ENCODE data around the gene UBE2H. TPM values are rescaled to one million over a fixed set of nuclear protein-coding genes. Genes with fewer than 3 reads are reported as not detected.
"Not testable (repeated sequence)": the region's sequence is repeated elsewhere in the genome, so short reads cannot be mapped to it uniquely, and the experiment has no call there.

Gene UBE2H
- total RNA-seq, 2 donors from 2014 or later: 24.9 to 45.2 TPM

DNA sequence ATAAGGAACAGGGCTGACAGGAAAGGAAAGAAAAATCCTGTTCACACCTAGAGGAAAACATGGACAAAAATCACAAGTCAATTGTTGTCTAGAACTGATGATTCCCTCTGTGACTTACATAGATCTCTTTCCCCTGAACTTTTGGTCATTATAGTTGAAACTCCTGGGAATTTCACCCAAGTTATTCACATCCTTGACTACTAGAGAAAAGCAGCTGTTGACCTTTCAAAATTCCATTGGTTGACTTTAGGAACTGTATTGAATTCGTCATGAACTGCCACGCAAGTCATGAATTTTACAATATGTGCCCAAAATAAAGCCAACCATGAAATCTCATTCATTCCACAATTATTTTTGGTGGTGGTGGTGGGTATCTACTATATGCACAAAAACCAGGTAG lies 104.3 kb downstream of the UBE2H start:
- H3K4me1 Mint-ChIP-seq (ENCODE audit: low read depth in 2 of 2): peaks cover 31 to 35% of the 10 kb centered on the region in 2 donors
- no peaks in the 10 kb centered on the region for H3K9me3 Mint-ChIP-seq
- no peak for ATAC-seq

DNA sequence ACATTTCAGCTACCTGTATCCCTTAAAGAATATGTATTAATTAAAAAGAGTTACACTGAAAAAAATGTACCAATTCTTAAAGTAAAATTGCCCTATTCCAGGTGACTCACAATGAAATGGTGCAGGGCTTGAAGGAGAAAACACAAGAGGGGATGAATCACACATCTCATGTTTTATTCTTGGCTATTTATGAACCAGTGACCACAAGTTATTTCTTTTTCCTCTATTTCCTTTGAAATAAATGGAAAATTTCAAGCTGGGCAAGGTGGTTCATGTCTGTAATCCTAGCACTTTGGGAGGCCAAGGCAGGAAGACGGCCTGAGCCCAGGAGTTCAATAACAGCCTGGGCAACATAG lies 106.8 kb downstream of the UBE2H start:
- H3K4me1 Mint-ChIP-seq (ENCODE audit: low read depth in 2 of 2): peaks cover 37 to 38% of the 10 kb centered on the region in 2 donors
- no peak for ATAC-seq
- H3K36me3 Mint-ChIP-seq: no peaks in the 10 kb centered on the region
- H3K4me3 Mint-ChIP-seq: no peak overlapping the region
- DNase-seq (ENCODE audit: low spot score): no peak
- no peak overlapping the region for H3K27ac Mint-ChIP-seq
- no peaks in the 10 kb centered on the region for H3K9me3 Mint-ChIP-seq
- no peaks in the 10 kb centered on the region for H3K27me3 Mint-ChIP-seq

More for the DNA sequence above, 104.3 kb downstream of the UBE2H start:
- no peaks in the 10 kb centered on the region for H3K36me3 Mint-ChIP-seq
- H3K27me3 Mint-ChIP-seq: no peaks in the 10 kb centered on the region
- DNase-seq (ENCODE audit: low spot score): no peak
- H3K27ac Mint-ChIP-seq: no peak overlapping the region
- no peak overlapping the region for H3K4me3 Mint-ChIP-seq

GRCh38 chr7:129845178-129845971 lies 107.4 kb downstream of the UBE2H start:
- H3K27ac Mint-ChIP-seq: no peak overlapping the region

GRCh38 chr7:129843978-129844840 lies 108.6 kb downstream of the UBE2H start:
- Mint-ChIP-seq H3K9me3 (no peaks in the 10 kb centered on the region), H3K27ac (peak overlapping the region; percentile 65 to 76), H3K36me3 (no peaks in the 10 kb centered on the region), H3K4me1 (ENCODE audit: low read depth in 2 of 2) (peaks cover 39 to 44% of the 10 kb centered on the region in 2 donors), H3K27me3 (no peaks in the 10 kb centered on the region), H3K4me3 (peak overlapping the region; percentile 53)
- no peak for DNase-seq (ENCODE audit: low spot score)
- ATAC-seq: peak in 1 of 2 donors; percentile 54

More at GRCh38 chr7:129845178-129845971, 107.4 kb downstream of the UBE2H start:
- Mint-ChIP-seq H3K4me3 (no peak overlapping the region), H3K9me3 (no peaks in the 10 kb centered on the region), H3K4me1 (ENCODE audit: low read depth in 2 of 2) (peaks cover 39 to 42% of the 10 kb centered on the region in 2 donors), H3K36me3 (no peaks in the 10 kb centered on the region), H3K27me3 (no peaks in the 10 kb centered on the region)
- ATAC-seq (no peak), DNase-seq (ENCODE audit: low spot score) (no peak)

DNA sequence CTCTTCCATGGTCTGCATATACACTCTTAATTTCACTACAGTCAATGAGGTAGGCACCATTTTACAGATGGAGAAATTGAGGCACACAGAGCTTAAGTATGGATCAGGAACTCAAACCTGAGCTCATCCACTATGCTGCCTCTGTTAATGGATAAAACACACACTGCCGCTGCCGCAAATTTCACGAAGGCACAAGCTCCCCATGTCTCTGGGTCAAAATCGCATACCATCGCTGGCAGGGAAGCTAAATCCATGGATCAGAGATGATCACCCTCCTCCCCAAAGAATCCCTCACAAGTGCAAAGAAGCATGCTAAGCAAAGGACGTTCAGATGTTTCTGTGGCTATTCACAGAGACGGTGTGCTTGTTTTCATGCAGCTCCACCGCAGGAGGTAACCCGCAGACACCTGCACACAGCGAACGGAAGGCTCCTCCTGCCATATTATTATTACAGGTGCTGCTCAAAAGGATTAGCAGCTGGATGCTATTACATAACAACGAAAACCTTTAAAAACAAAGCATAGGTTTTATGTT lies 109.3 kb downstream of the UBE2H start:
- H3K9me3 Mint-ChIP-seq: no peaks in the 10 kb centered on the region
- no peaks in the 10 kb centered on the region for H3K36me3 Mint-ChIP-seq
- peak overlapping the region; percentile 65 to 76 for H3K27ac Mint-ChIP-seq
- no peak overlapping the region for H3K4me3 Mint-ChIP-seq
- ATAC-seq (no peak), DNase-seq (ENCODE audit: low spot score) (no peak)
- peaks cover 39 to 42% of the 10 kb centered on the region in 2 donors for H3K4me1 Mint-ChIP-seq (ENCODE audit: low read depth in 2 of 2)
- H3K27me3 Mint-ChIP-seq: no peaks in the 10 kb centered on the region

- Mint-ChIP-seq H3K4me3 (no peak overlapping the region), H3K27ac (peak overlapping the region in 1 of 2 donors; percentile 39), H3K36me3 (no peaks in the 10 kb centered on the region), H3K27me3 (no peaks in the 10 kb centered on the region), H3K4me1 (ENCODE audit: low read depth in 2 of 2) (peaks cover 30 to 35% of the 10 kb centered on the region in 2 donors), H3K9me3 (no peaks in the 10 kb centered on the region)
- no peak for DNase-seq (ENCODE audit: low spot score)
- ATAC-seq: peak; percentile 84 to 88
Observed at GRCh38 chr7:129841465-129841864, 111.3 kb downstream of the UBE2H start.

DNA sequence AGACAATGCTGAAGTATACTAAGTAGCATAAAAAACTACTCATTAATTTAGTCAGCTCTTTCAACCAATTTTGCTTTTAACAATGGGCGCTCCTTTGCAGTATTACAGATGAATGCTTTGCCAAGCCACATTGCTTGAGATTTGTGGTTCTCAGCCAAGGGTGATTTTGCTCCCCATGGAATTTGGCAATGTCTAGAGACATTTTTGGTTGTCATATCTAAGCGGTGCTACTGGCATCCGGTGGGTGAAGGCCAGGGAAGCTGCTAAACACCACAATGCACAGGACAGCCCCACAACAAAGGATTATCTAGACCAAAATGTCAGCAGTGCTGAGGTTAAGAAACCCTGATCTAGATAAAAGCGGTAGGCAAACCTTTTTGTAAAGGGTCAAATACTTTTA lies 112.0 kb downstream of the UBE2H start:
- peak; percentile 55 to 58 for ATAC-seq
- Mint-ChIP-seq H3K4me3 (no peak overlapping the region), H3K27ac (no peak overlapping the region)

GRCh38 chr7:129836983-129837382 lies 115.8 kb downstream of the UBE2H start:
- no peak for DNase-seq (ENCODE audit: low spot score)
- Mint-ChIP-seq H3K4me3 (no peak overlapping the region), H3K27ac (peak overlapping the region in 1 of 2 donors; percentile 31), H3K27me3 (no peaks in the 10 kb centered on the region), H3K36me3 (no peaks in the 10 kb centered on the region), H3K4me1 (ENCODE audit: low read depth in 2 of 2) (peaks cover 16% of the 10 kb centered on the region in 2 donors), H3K9me3 (no peaks in the 10 kb centered on the region)
- ATAC-seq: no peak

More for the DNA sequence above, 112.0 kb downstream of the UBE2H start:
- Mint-ChIP-seq H3K36me3 (no peaks in the 10 kb centered on the region), H3K27me3 (no peaks in the 10 kb centered on the region), H3K9me3 (no peaks in the 10 kb centered on the region), H3K4me1 (ENCODE audit: low read depth in 2 of 2) (peaks cover 29 to 33% of the 10 kb centered on the region in 2 donors)
- no peak for DNase-seq (ENCODE audit: low spot score)

- no peak overlapping the region for H3K4me3 Mint-ChIP-seq
- DNase-seq (ENCODE audit: low spot score) (no peak), ATAC-seq (no peak)
- no peaks in the 10 kb centered on the region for H3K36me3 Mint-ChIP-seq
- H3K4me1 Mint-ChIP-seq (ENCODE audit: low read depth in 2 of 2): peaks cover 4 to 6% of the 10 kb centered on the region in 2 donors
- H3K9me3 Mint-ChIP-seq: no peaks in the 10 kb centered on the region
- no peaks in the 10 kb centered on the region for H3K27me3 Mint-ChIP-seq
- H3K27ac Mint-ChIP-seq: no peak overlapping the region
Observed at GRCh38 chr7:129835569-129835968, 117.2 kb downstream of the UBE2H start.

DNA sequence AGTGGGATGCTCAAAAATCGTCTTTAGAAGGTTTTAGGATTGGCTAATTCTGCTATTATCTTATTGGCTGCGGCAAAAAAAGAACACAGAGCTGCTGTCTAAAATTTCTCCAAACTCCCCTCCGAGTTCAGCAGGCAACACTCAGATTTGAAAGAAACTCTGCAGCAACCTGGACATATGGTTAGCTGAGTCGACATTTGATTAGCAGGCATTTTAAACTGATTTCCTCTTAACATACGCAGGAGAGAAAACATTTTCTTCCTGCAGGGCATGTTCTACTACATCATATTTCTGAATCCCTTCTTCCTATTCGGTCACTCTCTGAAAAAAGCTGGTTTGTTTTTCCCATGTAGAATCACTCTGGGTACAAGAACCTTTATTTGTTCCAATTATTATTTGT lies 119.4 kb downstream of the UBE2H start:
- DNase-seq (ENCODE audit: low spot score); H3K36me3 Mint-ChIP-seq; H3K27me3 Mint-ChIP-seq; H3K27ac Mint-ChIP-seq; ATAC-seq; H3K4me3 Mint-ChIP-seq; H3K9me3 Mint-ChIP-seq: not testable (repeated sequence)
- peaks cover 12 to 14% of the 10 kb centered on the region in 2 donors for H3K4me1 Mint-ChIP-seq (ENCODE audit: low read depth in 2 of 2)

DNA sequence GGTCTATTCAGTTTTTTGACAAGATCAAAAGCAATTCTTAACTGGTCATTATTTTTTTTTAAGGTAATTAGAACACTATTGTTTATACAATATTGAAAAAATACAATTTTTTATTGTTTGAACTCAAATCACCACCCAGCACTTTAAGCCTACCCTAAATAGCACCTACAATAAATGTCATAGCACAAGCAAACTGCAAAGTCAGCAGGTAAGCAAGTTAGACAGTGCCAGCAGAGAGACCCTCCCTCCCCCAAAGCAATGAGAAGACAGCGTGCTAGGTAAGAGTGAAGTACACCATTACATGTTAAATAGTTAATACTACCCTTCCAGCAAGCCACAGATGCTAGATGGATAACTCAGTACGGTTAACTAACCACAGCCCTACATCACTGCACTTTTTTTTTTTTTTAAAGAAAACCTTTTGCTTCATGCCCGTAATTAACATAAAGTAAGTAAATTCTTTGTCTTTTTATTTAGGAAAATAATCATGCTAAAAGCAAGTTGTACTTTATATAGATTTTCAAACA lies 120.0 kb downstream of the UBE2H start:
- Mint-ChIP-seq H3K9me3 (no peaks in the 10 kb centered on the region), H3K27ac (no peak overlapping the region), H3K36me3 (no peaks in the 10 kb centered on the region), H3K27me3 (no peaks in the 10 kb centered on the region), H3K4me3 (no peak overlapping the region), H3K4me1 (ENCODE audit: low read depth in 2 of 2) (peaks cover 12 to 14% of the 10 kb centered on the region in 2 donors)
- DNase-seq (ENCODE audit: low spot score) (no peak), ATAC-seq (no peak)

DNA sequence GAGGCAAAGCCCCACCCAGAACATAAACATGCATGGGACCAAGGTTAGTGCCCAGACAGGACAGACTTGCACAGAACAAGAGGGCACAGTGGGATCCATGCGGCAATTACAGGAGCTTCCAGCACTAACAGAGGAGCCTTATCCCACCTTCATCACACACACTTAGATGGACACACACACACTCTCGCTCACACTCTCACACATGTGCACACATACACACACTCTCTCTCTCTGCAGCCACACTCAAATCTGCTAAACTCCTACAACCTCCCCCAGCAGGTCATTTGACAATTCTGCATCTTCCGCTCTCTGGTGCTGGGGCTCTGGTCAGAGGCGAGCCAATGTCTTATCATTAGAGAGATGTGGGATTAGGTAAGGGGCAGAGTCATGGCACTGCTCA lies 120.5 kb downstream of the UBE2H start:
- Mint-ChIP-seq H3K4me3 (no peak overlapping the region), H3K9me3 (no peaks in the 10 kb centered on the region), H3K36me3 (no peaks in the 10 kb centered on the region), H3K27ac (no peak overlapping the region), H3K4me1 (ENCODE audit: low read depth in 2 of 2) (peaks cover 12 to 14% of the 10 kb centered on the region in 2 donors), H3K27me3 (no peaks in the 10 kb centered on the region)
- DNase-seq (ENCODE audit: low spot score): no peak
- ATAC-seq: no peak

DNA sequence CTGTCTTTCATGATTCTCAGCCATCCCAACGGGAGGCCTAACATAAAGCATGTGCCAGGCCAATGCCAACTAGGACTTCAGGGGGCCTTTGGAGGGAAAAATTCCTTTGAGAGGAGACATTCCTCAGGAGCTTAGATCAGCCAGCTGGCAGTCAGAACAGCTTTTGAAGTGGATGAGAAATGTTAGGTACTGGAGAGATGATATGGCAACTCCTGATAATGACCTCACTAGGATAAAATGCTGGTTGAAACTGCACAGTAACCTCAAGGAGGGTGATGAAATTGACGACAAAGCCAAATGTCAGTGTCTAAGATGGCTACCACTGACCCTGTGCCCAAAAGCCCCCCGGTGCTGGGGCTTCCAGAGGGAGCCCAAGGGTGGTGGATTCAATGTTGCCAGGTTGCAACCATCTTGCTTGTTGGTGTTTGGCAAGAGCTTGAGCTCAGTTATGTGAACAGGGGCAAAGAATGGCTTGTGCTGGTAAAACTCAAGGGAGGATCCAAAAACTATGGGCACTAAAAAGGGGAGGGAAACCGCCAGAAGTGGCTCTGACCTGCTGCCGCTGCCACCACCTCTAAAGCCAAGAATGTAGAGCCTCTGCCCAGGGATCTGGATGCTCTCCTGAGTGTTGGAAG lies 121.2 kb downstream of the UBE2H start:
- H3K36me3 Mint-ChIP-seq: no peaks in the 10 kb centered on the region
- no peak overlapping the region for H3K27ac Mint-ChIP-seq
- H3K27me3 Mint-ChIP-seq: no peaks in the 10 kb centered on the region
- DNase-seq (ENCODE audit: low spot score) (no peak), ATAC-seq (no peak)
- no peak overlapping the region for H3K4me3 Mint-ChIP-seq
- H3K9me3 Mint-ChIP-seq: no peaks in the 10 kb centered on the region
- H3K4me1 Mint-ChIP-seq (ENCODE audit: low read depth in 2 of 2): peaks cover 12 to 14% of the 10 kb centered on the region in 2 donors
